Osteoblast (primary cell): ENCODE measurements around the gene EXTL1. TPM values are rescaled to one million over a fixed set of nuclear protein-coding genes. Genes with fewer than 3 reads are reported as not detected.

Experiments
- DNase-seq: peaks from one replicate; pipeline ENCODE4 v3.0.0; 2011; ENCODE audit warnings: low spot score, mixed read lengths; ENCODE audit not compliant: insufficient read length; ENCODE audit errors: missing footprints
- H2AFZ ChIP-seq: 2 replicates; pipeline ENCODE4 v1.6.0; 2011; ENCODE audit warnings: mild to moderate bottlenecking, low read length
- H3K27ac ChIP-seq: 2 replicates; pipeline ENCODE4 v1.5.1; 2011; ENCODE audit warnings: mild to moderate bottlenecking, low read depth, low read length, moderate library complexity
- H3K27me3 ChIP-seq: 2 replicates; pipeline ENCODE4 v1.6.0; 2012; ENCODE audit warnings: mild to moderate bottlenecking, control low read depth, inconsistent platforms, low read length, moderate library complexity; ENCODE audit not compliant: insufficient read depth
- H3K36me3 ChIP-seq: 2 replicates; pipeline ENCODE4 v1.5.1; 2011; ENCODE audit warnings: mild to moderate bottlenecking, low read length, control low read depth, moderate library complexity; ENCODE audit not compliant: insufficient read depth
- H3K4me1 ChIP-seq: 2 replicates; pipeline ENCODE4 v1.5.1; 2011; ENCODE audit warnings: mild to moderate bottlenecking, low read length, control low read depth, moderate library complexity; ENCODE audit not compliant: insufficient read depth
- H3K4me2 ChIP-seq: 2 replicates; pipeline ENCODE4 v1.6.0; 2011; ENCODE audit warnings: mild to moderate bottlenecking, low read length; ENCODE audit not compliant: insufficient read depth
- H3K4me3 ChIP-seq: fragments of 200-600 bp; sonication (generic); 3 replicates; pipeline ENCODE4 v1.5.1; 2012; ENCODE audit warnings: mild to moderate bottlenecking, low read length, inconsistent platforms; ENCODE audit not compliant: insufficient read depth
- H3K79me2 ChIP-seq: 2 replicates; pipeline ENCODE4 v1.6.0; 2012; ENCODE audit warnings: mild to moderate bottlenecking, low read length, control low read depth, inconsistent platforms; ENCODE audit not compliant: insufficient read depth
- H3K9me3 ChIP-seq: 2 replicates; pipeline ENCODE4 v1.5.1; 2011; ENCODE audit warnings: low read depth, low read length, control low read depth
- H4K20me1 ChIP-seq: 2 replicates; pipeline ENCODE4 v1.6.0; 2012; ENCODE audit warnings: mild to moderate bottlenecking, low read length, control low read depth; ENCODE audit not compliant: insufficient read depth
- total RNA-seq: library from RNA; depleted of rRNA; stranded (reverse); fragments of >200 nt; gene quantifications from 2 replicates; pipeline ENCODE4 v1.2.3, GENCODE V29; 2012
- TF ChIP-seq, protein P1 (sequence below): IDR thresholded peaks from 2 replicates; pipeline ENCODE4 v1.5.1; 2011; ENCODE audit warnings: mild to moderate bottlenecking, low read depth, low read length, moderate library complexity; ENCODE audit errors: extremely low read depth

EXTL1 gene
- total RNA-seq, 1 donor: 1.4 TPM

DNA sequence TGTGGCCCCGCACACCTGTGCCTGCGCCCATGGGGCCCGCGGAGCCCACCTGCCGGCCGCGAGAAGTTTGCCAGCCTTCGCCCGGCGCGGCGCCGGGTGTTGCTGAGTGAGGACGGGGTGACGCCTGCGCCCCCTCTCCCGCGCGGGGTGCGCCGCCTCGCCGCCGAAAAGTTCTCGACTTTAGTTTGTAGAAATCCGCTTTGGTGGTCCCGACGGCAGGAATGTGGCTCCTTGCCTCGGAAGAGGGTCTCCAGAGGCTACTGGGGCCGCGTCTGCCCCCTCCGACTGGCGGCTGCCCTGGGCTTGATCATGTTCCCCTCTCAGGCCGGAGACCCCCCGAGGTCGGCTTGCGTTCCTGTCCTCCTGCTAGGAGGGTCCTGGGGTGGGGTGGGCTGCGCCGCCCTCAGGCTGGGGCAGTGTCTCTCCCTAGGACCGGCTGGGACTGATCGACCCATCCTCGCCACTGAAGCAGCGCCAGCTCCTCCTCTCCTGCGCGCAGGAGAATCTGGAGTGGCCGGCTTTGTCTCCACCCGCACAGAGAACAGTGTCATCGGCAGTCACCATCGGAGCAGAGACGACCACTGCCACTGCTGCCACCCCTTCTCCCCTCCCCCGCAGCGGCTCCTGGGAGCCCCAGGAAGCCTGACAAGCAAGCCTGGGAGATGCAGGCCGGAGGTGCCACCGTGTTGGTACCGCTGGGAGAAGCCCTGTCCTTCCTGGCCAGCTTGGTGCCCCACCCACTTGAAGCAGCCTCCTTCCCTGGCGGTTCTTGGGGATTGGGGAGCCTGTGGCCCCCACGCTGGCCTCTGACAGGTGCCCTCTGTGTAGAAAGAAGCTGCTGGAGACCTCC is 24.9 kb downstream of the EXTL1 start:
- Histone ChIP-seq H3K27ac (no peak overlapping the region), H3K36me3 (no peaks in the 10 kb centered on the region), H3K27me3 (peaks cover 81% of the 10 kb centered on the region), H4K20me1 (no peaks in the 10 kb centered on the region), H3K4me3 (no peak overlapping the region), H3K79me2 (no peaks in the 10 kb centered on the region), H2AFZ (no peak overlapping the region), H3K9me3 (no peaks in the 10 kb centered on the region), H3K4me2 (no peak overlapping the region), H3K4me1 (no peaks in the 10 kb centered on the region)
- TF ChIP-seq, protein P1, sequence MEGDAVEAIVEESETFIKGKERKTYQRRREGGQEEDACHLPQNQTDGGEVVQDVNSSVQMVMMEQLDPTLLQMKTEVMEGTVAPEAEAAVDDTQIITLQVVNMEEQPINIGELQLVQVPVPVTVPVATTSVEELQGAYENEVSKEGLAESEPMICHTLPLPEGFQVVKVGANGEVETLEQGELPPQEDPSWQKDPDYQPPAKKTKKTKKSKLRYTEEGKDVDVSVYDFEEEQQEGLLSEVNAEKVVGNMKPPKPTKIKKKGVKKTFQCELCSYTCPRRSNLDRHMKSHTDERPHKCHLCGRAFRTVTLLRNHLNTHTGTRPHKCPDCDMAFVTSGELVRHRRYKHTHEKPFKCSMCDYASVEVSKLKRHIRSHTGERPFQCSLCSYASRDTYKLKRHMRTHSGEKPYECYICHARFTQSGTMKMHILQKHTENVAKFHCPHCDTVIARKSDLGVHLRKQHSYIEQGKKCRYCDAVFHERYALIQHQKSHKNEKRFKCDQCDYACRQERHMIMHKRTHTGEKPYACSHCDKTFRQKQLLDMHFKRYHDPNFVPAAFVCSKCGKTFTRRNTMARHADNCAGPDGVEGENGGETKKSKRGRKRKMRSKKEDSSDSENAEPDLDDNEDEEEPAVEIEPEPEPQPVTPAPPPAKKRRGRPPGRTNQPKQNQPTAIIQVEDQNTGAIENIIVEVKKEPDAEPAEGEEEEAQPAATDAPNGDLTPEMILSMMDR: no peak
- peak; percentile 78 for DNase-seq

DNA sequence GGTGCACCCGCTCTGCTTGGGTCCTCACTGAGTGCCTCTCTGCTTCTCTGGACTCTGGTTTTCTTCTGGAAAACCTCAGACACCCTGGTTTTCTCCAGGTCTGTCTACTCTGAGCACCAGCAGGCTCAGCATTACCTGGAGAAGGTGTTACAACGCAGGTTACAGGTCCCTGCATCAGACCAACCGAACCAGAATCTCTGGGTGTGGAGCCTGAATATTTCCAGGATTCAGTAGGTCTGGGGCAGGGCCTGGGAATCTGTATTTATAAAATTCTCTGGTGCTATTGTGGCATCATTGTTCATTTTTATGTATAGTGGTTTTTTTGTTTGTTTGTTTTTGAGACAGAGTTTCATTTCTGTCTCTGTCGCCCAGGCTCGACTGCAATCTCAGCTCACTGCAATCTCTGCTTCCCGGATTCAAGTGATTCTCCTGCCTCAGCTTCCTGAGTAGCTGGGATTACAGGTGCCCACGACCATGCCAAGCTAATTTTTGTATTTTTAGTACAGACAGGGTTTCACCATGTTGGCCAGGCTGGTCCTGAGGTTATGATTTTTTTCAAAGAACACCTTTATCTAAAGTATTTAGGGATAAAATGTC is 25.8 kb downstream of the EXTL1 start:
- DNase-seq: peak; percentile 36

DNA sequence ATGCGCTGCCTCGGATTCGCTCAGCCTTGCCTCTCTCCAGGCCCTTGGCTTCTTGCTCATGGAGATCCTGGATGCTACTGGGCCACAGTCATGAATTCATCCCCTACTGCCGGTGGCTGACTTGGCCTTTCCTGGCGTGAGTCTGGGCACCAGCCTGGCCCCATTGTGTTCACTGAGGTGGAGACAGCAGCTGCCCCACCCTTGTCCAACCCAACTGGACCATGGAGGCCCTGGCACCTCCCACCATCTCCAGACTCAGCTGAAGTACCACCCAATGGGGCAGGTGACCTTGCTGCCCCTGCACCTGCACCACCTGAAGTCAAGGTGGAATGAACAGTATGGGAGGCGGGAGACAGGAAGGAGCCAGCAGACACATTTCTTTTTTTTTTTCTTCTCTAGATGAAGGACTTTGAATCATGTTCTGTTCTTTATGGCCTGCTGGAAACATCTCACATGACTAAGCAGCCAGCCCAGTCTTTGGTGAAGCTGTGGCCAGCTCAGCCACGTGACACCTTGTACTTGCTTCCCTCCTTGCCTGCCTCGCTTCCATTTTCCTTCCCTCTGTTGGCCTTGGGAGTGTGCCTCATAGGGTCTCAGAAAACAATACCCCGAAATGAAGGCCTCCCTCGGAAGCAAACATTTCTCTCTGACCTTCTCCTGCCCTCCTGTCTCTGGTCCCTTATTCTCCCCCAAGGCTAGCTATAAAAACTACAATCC is 28.1 kb downstream of the EXTL1 start:
- Histone ChIP-seq H3K4me2 (no peak overlapping the region), H3K4me1 (no peaks in the 10 kb centered on the region), H3K27me3 (peaks cover 72% of the 10 kb centered on the region), H4K20me1 (no peaks in the 10 kb centered on the region), H3K9me3 (no peaks in the 10 kb centered on the region), H3K4me3 (no peak overlapping the region), H2AFZ (no peak overlapping the region), H3K27ac (no peak overlapping the region), H3K79me2 (no peaks in the 10 kb centered on the region), H3K36me3 (no peaks in the 10 kb centered on the region)
- DNase-seq: peak; percentile 91
- TF ChIP-seq, protein P1: no peak

More for the DNA sequence above, 25.8 kb downstream of the EXTL1 start:
- peaks cover 81% of the 10 kb centered on the region for H3K27me3 ChIP-seq
- H4K20me1 ChIP-seq: no peaks in the 10 kb centered on the region
- H3K4me1 ChIP-seq: no peaks in the 10 kb centered on the region
- H3K4me2 ChIP-seq: no peak overlapping the region
- no peaks in the 10 kb centered on the region for H3K9me3 ChIP-seq
- no peaks in the 10 kb centered on the region for H3K36me3 ChIP-seq
- H3K27ac ChIP-seq: no peak overlapping the region
- no peaks in the 10 kb centered on the region for H3K79me2 ChIP-seq
- H2AFZ ChIP-seq: no peak overlapping the region
- H3K4me3 ChIP-seq: no peak overlapping the region
- TF ChIP-seq, protein P1: no peak

DNA sequence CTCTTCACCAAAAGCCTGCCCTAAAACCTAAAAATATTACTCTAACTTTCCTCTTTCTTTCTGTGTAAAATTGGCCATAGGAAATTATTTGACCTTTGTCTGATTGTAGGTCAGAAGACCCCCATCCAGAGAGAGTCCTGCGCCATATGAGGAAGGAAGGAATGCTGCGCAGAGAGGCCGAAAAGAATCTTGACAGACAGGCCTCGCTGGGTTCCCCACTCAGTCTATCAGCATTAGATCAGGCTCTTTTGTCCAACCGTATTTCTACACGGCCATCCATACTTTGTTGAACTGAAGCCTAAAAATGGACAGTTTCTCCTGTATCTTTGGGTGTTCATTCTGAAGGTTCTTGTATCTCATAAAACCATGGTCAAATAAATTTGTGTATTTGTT is 28.7 kb downstream of the EXTL1 start:
- H3K27ac ChIP-seq: no peak overlapping the region
- H3K79me2 ChIP-seq: no peaks in the 10 kb centered on the region
- no peak overlapping the region for H3K4me2 ChIP-seq
- no peaks in the 10 kb centered on the region for H3K9me3 ChIP-seq
- no peaks in the 10 kb centered on the region for H4K20me1 ChIP-seq
- H2AFZ ChIP-seq: no peak overlapping the region
- TF ChIP-seq, protein P1: no peak
- no peaks in the 10 kb centered on the region for H3K4me1 ChIP-seq
- DNase-seq: no peak
- H3K27me3 ChIP-seq: peaks cover 69% of the 10 kb centered on the region
- H3K4me3 ChIP-seq: no peak overlapping the region
- H3K36me3 ChIP-seq: no peaks in the 10 kb centered on the region
